Right atrium auricular region (tissue), 2 donors: Measurements from ENCODE around the gene GATA2. TPM values are rescaled to one million over a fixed set of nuclear protein-coding genes. Genes with fewer than 3 reads are reported as not detected.

Source experiments
- DNase-seq: peaks from one replicate; pipeline ENCODE4 v3.0.0-alpha.2; 2019; ENCODE audit warnings: low spot score
- H3K27ac ChIP-seq, 2 donors: fragments of 200-600 bp; sonication (generic); 1 replicate in 1 of 2; 2 replicates in 1 of 2; pipeline ENCODE4 v1.5.1; 2016 to 2019
- H3K27me3 ChIP-seq, 2 donors: fragments of 200-600 bp; sonication (generic); one replicate each; pipeline versions ENCODE4 v1.5.1 to v1.6.0; 2017 to 2019
- H3K36me3 ChIP-seq: fragments of 200-600 bp; sonication (generic); one replicate; pipeline ENCODE4 v1.5.1; 2016
- H3K4me1 ChIP-seq, 2 donors: fragments of 200-600 bp; sonication (generic); one replicate each; pipeline versions ENCODE4 v1.5.1 to v1.6.0; 2017 to 2019
- H3K4me3 ChIP-seq, 2 donors: fragments of 200-600 bp; sonication (generic); 1 replicate in 1 of 2; 2 replicates in 1 of 2; pipeline ENCODE4 v1.5.1; 2017 to 2019; ENCODE audit warnings: mild to moderate bottlenecking in 1 of 2, moderate library complexity in 1 of 2
- H3K9me3 ChIP-seq, 2 donors: fragments of 200-600 bp; sonication (generic); one replicate each; pipeline ENCODE4 v1.5.1; 2019
- CTCF ChIP-seq, 2 donors: fragments of 200-600 bp; sonication (generic); IDR thresholded peaks; one replicate each; pipeline ENCODE4 v1.5.1; 2019; ENCODE audit warnings: antibody characterized with exemption in 2 of 2
- total RNA-seq, 2 donors: library from RNA; depleted of rRNA; stranded (reverse); fragments of >200 nt; gene quantifications; one replicate each; pipeline ENCODE4 v1.1.0, GENCODE V29; 2016

The GATA2 gene
- total RNA-seq, 2 donors from 2014 or later = 17.7 to 26.1 TPM

DNA sequence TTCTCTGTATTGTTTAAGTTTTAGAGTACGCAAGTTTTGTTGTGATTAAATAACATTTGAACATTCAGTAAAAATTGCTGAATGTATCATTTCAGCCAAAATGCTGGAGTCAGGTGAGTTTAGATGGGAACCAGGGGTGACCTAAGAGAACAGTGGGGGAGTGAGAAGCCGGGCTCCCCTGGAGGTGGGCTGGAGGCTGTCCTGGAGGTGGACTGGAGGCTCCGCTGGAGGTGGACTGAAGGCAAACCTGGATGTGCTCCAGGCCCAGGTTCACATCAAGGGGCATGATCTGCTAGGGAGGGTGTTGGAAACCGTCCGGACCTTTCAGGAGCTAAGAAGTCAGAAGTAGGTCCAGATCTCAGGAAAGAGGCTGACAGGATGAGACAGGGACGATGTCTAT, 50.1 kb downstream of the GATA2 start:
- no peak overlapping the region for H3K4me3 ChIP-seq
- H3K27me3 ChIP-seq = no peaks in the 10 kb centered on the region
- DNase-seq = no peak
- no peaks in the 10 kb centered on the region for H3K4me1 ChIP-seq
- TF ChIP-seq CTCF (IDR thresholded peaks at IDR 0.05) = no peak
- no peaks in the 10 kb centered on the region for H3K9me3 ChIP-seq
- H3K27ac ChIP-seq = no peak overlapping the region
- H3K36me3 ChIP-seq = no peaks in the 10 kb centered on the region

DNA sequence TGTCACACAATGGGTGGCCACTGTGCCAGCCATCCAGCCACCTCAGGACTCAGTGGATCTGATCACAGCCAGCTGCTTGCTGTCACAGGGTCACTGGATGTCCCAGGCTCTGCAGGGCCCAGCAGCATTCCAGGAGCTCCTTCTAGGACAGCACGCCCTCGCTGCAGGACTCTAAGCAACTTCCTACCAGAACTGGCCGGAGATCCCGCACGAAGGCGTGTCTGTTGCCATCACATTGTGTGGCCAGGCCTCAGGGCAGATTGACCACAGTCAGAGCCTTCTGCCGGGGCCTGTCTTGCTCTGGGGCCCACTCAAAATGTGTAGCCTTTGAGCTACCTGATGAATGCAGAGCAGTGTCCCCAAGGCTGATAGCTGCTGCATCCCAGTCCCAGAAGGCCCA, 50.9 kb downstream of the GATA2 start:
- no peak overlapping the region for H3K27ac ChIP-seq

GRCh38 chr3:128439226-128439625, 53.8 kb downstream of the GATA2 start:
- no peaks in the 10 kb centered on the region for H3K9me3 ChIP-seq
- TF ChIP-seq CTCF (IDR thresholded peaks at IDR 0.05) = no peak
- H3K4me1 ChIP-seq = no peaks in the 10 kb centered on the region
- DNase-seq = no peak
- no peak overlapping the region for H3K4me3 ChIP-seq
- H3K27ac ChIP-seq = no peak overlapping the region
- H3K27me3 ChIP-seq = no peaks in the 10 kb centered on the region
- H3K36me3 ChIP-seq = no peaks in the 10 kb centered on the region

More for the DNA sequence above, 50.9 kb downstream of the GATA2 start:
- H3K27me3 ChIP-seq = no peaks in the 10 kb centered on the region
- no peaks in the 10 kb centered on the region for H3K4me1 ChIP-seq
- TF ChIP-seq CTCF (IDR thresholded peaks at IDR 0.05) = no peak
- H3K9me3 ChIP-seq = no peaks in the 10 kb centered on the region
- H3K4me3 ChIP-seq = no peak overlapping the region
- H3K36me3 ChIP-seq = no peaks in the 10 kb centered on the region
- no peak for DNase-seq

GRCh38 chr3:128438488-128439072, 54.4 kb downstream of the GATA2 start:
- H3K9me3 ChIP-seq = no peaks in the 10 kb centered on the region
- DNase-seq = no peak
- H3K4me3 ChIP-seq = no peak overlapping the region
- no peak for TF ChIP-seq CTCF (IDR thresholded peaks at IDR 0.05)
- no peaks in the 10 kb centered on the region for H3K27me3 ChIP-seq
- H3K27ac ChIP-seq = no peak overlapping the region
- no peaks in the 10 kb centered on the region for H3K36me3 ChIP-seq
- no peaks in the 10 kb centered on the region for H3K4me1 ChIP-seq

DNA sequence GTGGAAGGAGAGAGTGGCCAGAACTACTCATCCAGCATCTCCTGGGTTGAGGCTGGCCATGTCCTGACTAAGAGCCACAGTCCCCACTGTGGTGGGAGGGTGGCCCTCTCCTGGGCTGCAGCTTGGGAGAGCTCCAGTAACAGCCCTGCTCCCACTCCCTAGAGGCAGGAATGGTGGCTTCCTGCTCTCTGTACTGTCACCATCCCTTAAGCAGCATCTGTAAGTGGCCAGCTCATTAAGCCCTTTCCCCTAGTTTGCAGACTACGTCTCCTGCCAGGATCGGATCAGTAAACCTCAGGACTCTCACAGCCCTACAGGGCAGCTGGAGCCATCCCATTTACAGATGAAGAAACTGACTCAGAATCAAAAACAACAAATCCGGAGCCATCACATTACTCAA, 56.8 kb downstream of the GATA2 start:
- no peak for DNase-seq
- Histone ChIP-seq H3K4me3 (no peak overlapping the region), H3K27ac (no peak overlapping the region), H3K9me3 (no peaks in the 10 kb centered on the region), H3K36me3 (no peaks in the 10 kb centered on the region), H3K4me1 (peaks cover 0 to 12% of the 10 kb centered on the region in 2 donors), H3K27me3 (no peaks in the 10 kb centered on the region)
- no peak for TF ChIP-seq CTCF (IDR thresholded peaks at IDR 0.05)

- no peak overlapping the region for H3K4me3 ChIP-seq
- H3K27me3 ChIP-seq = no peaks in the 10 kb centered on the region
- no peaks in the 10 kb centered on the region for H3K9me3 ChIP-seq
- TF ChIP-seq CTCF (IDR thresholded peaks at IDR 0.05) = no peak
- no peaks in the 10 kb centered on the region for H3K36me3 ChIP-seq
- no peak for DNase-seq
- peaks cover 0 to 12% of the 10 kb centered on the region in 2 donors for H3K4me1 ChIP-seq
- no peak overlapping the region for H3K27ac ChIP-seq
Observed at GRCh38 chr3:128435561-128435960, 57.4 kb downstream of the GATA2 start.
